Stimulated activated CD4-positive, alpha-beta T cell treated with anti-CD3 and anti-CD28 coated beads, Interleukin-1b, Interleukin-23, amount 100 ng/mL, for 24 hours (primary cell): ENCODE measurements around the gene TLN1.

Source experiments
- DNase-seq, 4 experiments: peaks; one replicate each; pipeline ENCODE4 v3.0.0-alpha.2; 2020; ENCODE audit warnings: low read depth in 4 of 4, low spot score in 1 of 4

The TLN1 gene

GRCh38 chr9:35686222-35687203, 45.5 kb downstream of the TLN1 start:
- DNase-seq, result no peak

DNA sequence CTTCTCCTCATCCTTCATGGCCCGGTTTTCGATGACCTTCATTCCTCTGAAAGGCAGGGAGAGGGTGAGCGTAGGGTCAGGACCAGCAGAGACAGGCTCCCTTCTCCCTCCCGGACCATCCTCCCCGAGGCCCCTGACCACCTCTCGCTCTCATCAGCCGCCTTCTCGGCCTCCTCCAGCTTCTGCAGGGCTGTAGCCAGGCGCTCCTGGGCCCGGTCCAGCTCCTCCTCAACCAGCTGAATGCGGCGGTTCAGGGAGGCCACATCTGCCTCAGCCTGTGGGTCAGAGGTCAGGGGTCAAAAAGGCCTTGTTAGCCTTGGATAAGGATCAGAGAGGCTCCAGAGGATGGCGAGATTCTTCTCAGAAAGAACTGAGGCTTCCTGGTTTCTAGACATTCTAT, 46.5 kb downstream of the TLN1 start:
- no peak for DNase-seq

DNA sequence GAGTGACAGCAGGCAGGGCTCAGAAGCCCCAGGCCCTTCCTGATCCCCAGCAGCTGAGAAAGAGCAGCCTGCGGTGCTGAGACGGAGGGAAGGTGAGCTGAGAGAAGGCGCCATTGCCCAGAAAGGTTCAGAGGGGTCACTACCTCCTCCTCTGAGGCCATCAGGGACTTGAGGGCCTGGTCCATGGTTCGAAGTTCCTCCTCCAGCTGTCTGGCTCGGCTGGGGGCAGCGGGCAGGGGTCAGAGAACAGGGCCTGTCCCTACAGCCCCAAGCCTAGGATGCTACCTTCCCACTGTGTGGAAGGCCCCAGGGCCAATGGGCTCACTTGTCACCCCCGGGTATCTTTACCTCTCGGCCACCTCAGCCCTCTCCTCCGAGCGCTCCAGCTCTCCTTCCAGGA, 47.1 kb downstream of the TLN1 start:
- DNase-seq, result no peak

DNA sequence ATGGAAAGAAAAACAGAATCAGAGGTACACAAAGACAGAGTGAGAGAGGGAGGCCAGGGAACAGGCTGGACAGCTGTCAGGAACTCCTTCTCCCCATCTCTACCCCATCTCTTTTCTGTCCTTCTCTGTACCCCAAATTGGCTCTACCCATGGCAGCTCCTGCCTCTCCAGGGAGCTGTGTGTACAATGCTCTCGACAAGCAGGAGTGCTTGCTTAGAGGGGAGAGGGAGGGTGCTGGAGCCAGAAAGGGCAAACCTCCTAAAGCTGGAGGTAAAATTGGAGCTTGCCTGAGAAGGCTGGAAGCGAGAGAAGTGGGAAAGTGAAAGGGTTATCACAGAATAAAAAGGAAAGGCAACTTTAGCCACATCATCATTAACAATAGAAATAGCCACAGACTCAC, 48.7 kb downstream of the TLN1 start:
- no peak for DNase-seq

DNA sequence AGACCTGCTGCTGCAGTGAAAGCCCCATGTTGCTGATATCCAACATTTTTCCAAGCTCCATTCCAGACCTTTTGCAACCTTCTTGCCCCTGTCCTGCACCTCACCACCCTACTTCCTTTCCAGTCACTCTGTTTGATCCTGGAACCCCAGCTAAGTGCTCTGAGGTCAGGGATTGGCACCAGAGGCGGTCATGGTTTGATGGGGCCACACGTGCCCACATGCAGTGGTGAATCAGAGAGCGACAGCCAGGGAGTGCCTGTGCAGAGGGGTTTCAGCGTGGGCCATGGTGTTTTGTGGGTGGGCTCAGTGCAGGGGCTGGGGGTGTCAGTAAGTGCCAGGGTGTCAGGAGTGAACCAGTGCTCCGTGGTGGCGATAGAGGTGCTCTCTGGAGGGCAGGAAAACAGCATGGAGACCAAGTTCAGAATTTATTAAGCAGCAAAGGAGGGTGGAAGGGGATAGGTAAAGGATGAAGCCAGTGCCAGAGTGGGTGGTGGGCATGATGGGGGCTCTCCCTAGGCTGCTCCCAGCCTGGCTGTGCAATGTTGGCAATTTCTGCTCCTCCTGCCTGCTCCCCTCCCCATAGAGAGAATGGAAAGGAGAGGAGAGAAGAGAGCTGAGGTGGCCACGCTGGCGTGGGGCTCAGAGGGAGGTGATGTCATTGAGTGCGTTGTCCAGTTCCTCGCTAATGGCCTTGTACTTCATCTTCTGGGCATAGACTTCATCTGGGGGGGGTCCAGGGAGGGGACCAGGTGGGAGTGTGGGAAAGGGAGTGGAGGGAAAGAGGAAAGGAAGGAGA, 49.3 kb downstream of the TLN1 start:
- no peak for DNase-seq

DNA sequence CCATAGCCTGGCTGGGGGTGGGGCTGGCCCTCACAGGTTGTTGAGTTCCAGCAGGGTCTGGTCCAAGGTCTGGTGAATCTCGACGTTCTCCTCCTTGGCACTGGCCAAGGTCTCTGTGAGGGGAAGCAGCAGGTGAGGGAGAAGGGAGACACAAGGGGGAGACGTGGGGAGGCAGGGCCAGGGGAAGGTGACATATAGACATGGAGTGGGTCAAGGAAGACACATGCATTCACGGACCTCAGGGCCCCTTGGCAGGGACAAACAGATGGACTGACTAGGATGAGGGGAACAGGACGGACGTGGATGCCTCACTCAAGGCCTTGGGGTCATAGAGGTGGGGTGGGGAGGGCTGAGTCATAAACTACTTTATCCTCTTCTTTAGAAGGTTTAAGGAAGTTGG, 49.9 kb downstream of the TLN1 start:
- no peak for DNase-seq

- no peak for DNase-seq
Observed at GRCh38 chr9:35681341-35682002, 50.5 kb downstream of the TLN1 start.

DNA sequence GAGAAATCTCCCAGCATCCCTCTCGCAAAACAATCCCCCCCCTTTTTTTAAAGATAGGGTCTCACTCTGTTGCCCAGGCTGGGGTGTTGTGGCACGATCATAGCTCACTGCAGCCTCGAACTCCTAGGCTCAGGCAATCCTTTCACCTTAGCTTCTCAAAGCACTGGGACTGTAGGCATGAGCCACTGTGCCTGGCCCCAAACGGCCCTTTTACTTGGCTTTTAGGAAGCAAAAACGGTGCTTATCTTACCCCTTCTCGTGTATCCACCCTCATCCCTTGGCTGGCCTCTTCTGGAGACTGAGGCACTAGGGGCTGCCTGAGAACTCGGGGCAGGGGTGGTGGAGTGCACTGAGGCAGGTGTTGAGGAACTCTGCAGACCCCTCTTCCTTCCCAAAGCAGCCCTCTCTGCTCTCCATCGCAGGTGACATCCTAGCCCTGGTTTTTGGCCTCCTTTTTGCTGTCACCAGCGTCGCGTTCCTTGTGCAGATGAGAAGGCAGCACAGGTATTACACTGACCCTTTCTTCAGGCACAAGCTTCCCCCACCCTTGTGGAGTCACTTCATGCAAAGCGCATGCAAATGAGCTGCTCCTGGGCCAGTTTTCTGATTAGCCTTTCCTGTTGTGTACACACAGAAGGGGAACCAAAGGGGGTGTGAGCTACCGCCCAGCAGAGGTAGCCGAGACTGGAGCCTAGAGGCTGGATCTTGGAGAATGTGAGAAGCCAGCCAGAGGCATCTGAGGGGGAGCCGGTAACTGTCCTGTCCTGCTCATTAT, 51.5 kb downstream of the TLN1 start:
- no peak for DNase-seq

DNA sequence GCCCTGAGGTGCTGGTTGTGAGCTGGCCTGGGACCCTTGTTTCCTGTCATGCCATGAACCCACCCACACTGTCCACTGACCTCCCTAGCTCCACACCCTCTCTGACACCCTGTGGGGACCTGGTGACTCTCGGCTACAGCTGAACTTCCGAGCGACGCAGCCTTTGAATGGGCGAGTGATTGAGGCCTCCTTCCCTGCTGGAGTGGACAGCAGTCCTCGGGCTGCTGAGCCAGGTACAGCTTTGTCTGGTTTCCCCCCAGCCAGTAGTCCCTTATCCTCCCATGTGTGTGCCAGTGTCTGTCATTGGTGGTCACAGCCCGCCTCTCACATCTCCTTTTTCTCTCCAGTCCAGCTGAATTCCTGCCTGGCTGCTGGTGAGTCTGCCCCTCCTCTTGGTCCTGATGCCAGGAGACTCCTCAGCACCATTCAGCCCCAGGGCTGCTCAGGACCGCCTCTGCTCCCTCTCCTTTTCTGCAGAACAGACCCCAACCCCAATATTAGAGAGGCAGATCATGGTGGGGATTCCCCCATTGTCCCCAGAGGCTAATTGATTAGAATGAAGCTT, 52.1 kb downstream of the TLN1 start:
- no peak for DNase-seq

- DNase-seq, result no peak
Observed at GRCh38 chr9:35679091-35679490, 52.9 kb downstream of the TLN1 start.

DNA sequence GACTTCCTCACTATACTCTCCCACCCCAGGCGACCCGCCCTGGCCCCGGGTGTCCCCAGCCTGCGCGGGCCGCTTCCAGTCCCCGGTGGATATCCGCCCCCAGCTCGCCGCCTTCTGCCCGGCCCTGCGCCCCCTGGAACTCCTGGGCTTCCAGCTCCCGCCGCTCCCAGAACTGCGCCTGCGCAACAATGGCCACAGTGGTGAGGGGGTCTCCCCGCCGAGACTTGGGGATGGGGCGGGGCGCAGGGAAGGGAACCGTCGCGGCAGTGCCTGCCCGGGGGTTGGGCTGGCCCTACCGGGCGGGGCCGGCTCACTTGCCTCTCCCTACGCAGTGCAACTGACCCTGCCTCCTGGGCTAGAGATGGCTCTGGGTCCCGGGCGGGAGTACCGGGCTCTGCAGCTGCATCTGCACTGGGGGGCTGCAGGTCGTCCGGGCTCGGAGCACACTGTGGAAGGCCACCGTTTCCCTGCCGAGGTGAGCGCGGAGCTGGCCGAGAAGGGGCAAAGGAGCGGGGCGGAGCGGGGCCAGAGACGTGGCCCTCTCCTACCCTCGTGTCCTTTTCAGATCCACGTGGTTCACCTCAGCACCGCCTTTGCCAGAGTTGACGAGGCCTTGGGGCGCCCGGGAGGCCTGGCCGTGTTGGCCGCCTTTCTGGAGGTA, 56.1 kb downstream of the TLN1 start:
- DNase-seq, result no peak

- DNase-seq, result no peak
Observed at GRCh38 chr9:35675204-35675603, 56.8 kb downstream of the TLN1 start.

DNA sequence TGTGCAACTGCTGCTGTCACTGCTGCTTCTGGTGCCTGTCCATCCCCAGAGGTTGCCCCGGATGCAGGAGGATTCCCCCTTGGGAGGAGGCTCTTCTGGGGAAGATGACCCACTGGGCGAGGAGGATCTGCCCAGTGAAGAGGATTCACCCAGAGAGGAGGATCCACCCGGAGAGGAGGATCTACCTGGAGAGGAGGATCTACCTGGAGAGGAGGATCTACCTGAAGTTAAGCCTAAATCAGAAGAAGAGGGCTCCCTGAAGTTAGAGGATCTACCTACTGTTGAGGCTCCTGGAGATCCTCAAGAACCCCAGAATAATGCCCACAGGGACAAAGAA, 58.0 kb downstream of the TLN1 start:
- DNase-seq, result no peak

DNA sequence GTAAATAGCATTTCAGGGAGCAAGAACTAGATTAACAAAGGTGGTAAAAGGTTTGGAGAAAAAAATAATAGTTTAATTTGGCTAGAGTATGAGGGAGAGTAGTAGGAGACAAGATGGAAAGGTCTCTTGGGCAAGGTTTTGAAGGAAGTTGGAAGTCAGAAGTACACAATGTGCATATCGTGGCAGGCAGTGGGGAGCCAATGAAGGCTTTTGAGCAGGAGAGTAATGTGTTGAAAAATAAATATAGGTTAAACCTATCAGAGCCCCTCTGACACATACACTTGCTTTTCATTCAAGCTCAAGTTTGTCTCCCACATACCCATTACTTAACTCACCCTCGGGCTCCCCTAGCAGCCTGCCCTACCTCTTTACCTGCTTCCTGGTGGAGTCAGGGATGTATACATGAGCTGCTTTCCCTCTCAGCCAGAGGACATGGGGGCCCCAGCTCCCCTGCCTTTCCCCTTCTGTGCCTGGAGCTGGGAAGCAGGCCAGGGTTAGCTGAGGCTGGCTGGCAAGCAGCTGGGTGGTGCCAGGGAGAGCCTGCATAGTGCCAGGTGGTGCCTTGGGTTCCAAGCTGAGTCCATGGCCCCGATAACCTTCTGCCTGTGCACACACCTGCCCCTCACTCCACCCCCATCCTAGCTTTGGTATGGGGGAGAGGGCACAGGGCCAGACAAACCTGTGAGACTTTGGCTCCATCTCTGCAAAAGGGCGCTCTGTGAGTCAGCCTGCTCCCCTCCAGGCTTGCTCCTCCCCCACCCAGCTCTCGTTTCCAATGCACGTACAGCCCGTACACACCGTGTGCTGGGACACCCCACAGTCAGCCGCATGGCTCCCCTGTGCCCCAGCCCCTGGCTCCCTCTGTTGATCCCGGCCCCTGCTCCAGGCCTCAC, 58.6 kb downstream of the TLN1 start, which contains the start of gene CA9:
Gene CA9 (plus strand): TSS at position 797 of the 893 bp plus-strand sequence. CDS start 32 bp downstream, at position 829.
- DNase-seq, result no peak

DNA sequence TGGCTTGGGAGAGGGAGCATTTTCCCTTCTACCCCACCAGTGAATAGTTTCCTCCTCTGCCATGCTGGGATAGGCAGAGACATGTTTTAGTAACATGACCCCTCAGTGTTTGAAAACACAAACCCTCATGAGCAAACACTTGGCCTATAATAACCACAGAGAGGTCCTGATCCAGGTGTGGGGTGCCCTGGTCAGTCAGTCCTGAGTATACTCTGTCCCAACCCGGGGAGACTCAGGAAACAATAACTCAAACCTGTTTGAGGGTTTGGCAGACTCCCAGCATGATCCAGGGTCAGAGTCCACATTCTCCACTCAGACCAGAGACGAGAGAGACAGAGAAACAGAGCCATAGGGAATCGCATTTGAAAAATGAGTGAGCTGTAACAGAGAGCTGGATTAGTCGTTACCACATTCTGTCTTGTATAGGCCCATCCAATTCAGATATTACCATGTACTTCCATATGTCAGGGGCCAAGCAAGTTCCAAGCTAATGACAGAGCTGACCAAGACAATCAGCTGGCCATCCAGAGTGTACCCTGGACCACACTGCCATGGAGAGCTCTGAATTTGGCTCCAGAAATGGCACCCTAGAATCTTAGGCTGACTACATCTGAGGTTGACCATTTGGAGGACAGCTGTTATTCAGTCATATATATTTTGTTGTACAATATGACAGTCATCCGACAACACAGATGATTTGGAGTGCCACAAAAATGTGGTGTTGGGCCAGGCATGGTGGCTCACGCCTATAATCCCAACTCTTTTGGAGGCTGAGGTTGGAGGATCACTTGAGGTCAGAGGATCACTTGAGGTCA, 62.5 kb downstream of the TLN1 start:
- DNase-seq, result no peak

GRCh38 chr9:35667939-35668338, 64.1 kb downstream of the TLN1 start:
- DNase-seq, result no peak

DNA sequence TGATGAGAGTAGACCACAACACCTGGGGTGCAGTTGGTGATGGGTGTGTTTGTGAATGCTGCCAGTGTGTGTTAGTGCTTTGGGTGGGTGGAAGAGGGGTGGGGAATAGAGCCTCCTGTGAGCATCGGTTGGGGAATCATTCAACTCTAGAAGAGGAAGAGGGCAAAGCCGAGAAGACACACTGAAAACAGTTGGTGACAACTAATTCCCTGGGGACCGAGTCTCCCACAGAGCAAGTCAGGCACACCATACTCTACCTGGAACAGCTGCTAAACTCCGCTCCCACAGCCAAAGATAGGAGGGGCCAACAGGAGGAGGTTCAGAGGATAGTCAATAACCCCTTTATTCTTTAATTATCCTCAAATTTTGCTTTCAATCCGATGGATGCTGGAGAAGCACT, 65.4 kb downstream of the TLN1 start:
- DNase-seq, result no peak

DNA sequence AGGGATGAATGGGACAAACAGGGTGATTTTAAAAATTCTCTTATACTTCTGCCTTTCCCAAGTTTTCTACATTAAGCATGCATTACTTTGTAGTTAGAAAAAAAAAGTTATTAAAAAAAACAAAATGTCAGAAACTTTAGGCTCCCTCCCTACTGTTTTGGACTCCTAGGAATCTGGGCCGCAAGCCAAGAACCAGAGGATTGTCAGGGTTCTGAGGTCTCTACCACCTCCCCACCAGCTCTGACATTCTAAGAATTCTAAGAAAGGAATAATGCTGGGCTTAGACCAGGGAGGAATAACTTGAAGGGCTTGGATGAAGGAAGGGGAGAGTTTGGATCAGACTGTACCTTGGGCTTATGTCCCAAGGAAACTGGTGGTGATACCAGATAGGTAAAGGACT, 66.0 kb downstream of the TLN1 start:
- no peak for DNase-seq
